ENCODE results near the gene ITGB5. TPM values are rescaled to one million over a fixed set of nuclear protein-coding genes. Genes with fewer than 3 reads are reported as not detected.

Gene ITGB5
- total RNA-seq, 1 experiment from 2014 or later, result 146 TPM

- no peaks in the 10 kb centered on the region for H4K20me1 ChIP-seq (ENCODE audit: control insufficient read depth, insufficient read depth, insufficient read length)
- H3K18ac ChIP-seq (ENCODE audit: insufficient read length, low read depth, low read length), result no peak overlapping the region
- no peak overlapping the region for H2AFZ ChIP-seq (ENCODE audit: low read length)
- H3K79me1 ChIP-seq (ENCODE audit: insufficient read depth, low read depth, low read length, poor library complexity, severe bottlenecking), result no peaks in the 10 kb centered on the region
- Mint-ChIP-seq H3K36me3 (ENCODE audit: insufficient read depth in 1 of 3, low read depth in 3 of 3) (peaks cover 22 to 71% (median 29%) of the 10 kb centered on the region in 3 experiments), H3K27me3 (ENCODE audit: low read depth) (no peaks in the 10 kb centered on the region), H3K4me1 (peaks cover 0 to 6% of the 10 kb centered on the region in 2 experiments; a peak in 1 of 4 replicates), H3K4me3 (no peak overlapping the region), H3K9me3 (no peaks in the 10 kb centered on the region), H3K27ac (peak overlapping the region in 1 of 3 experiments; percentile 92; a peak in 3 of 7 replicates)
- H3K14ac ChIP-seq (ENCODE audit: insufficient read depth, low read length), result no peak overlapping the region
- H2BK12ac ChIP-seq (ENCODE audit: insufficient read length, low read depth, low read length), result no peak overlapping the region
- no peaks in the 10 kb centered on the region for H3K23me2 ChIP-seq (ENCODE audit: insufficient read length, low read depth, low read length, poor library complexity, severe bottlenecking)
- H2BK20ac ChIP-seq (ENCODE audit: low read depth, low read length, poor library complexity, severe bottlenecking), result no peak overlapping the region
- H3K27ac ChIP-seq (ENCODE audit: insufficient read length, low read depth, low read length), result no peak overlapping the region
- TF ChIP-seq CTCF (conservative IDR thresholded peaks at IDR 0.05), result no peak
- H3K9ac ChIP-seq (ENCODE audit: extremely low read depth, insufficient read length, low read length), result no peak overlapping the region
- H2AK5ac ChIP-seq (ENCODE audit: insufficient read length, low read length), result no peak overlapping the region
- H4K5ac ChIP-seq (ENCODE audit: insufficient read length, low read depth, low read length), result no peak overlapping the region
- H3K4me1 ChIP-seq (ENCODE audit: insufficient read depth, low read length), result no peaks in the 10 kb centered on the region
- H3K4ac ChIP-seq (ENCODE audit: low read depth, low read length), result no peak overlapping the region
- no peaks in the 10 kb centered on the region for H3K9me3 ChIP-seq (ENCODE audit: control insufficient read depth, low read depth, low read length)
- H3K23ac ChIP-seq (ENCODE audit: insufficient read length, low read depth, low read length), result no peak overlapping the region
- no peak overlapping the region for H4K91ac ChIP-seq (ENCODE audit: insufficient read length, low read depth, low read length)
- no peak overlapping the region for H3K4me2 ChIP-seq (ENCODE audit: insufficient read depth, insufficient read length, low read length)
- no peak overlapping the region for H3T11ph ChIP-seq (ENCODE audit: low read length)
- no peak overlapping the region for H4K8ac ChIP-seq (replicated peaks; ENCODE audit: insufficient read length, low read depth, low read length)
- no peak for DNase-seq
- no peaks in the 10 kb centered on the region; the same call in 1 of the 2 replicates for H3K79me2 ChIP-seq (ENCODE audit: insufficient read depth, low read length)
- H2BK120ac ChIP-seq (ENCODE audit: low read depth, low read length, poor library complexity, severe bottlenecking), result no peak overlapping the region
- H2BK15ac ChIP-seq (ENCODE audit: low read depth, low read length), result no peak overlapping the region
- H2BK5ac ChIP-seq (ENCODE audit: insufficient read length, low read length), result no peak overlapping the region
- H3K27me3 ChIP-seq (ENCODE audit: insufficient read depth, low read length), result no peaks in the 10 kb centered on the region
- H3K56ac ChIP-seq (ENCODE audit: insufficient read length, low read depth, low read length), result no peak overlapping the region
Measured at GRCh38 chr3:124813541-124813940, 73.6 kb downstream of the ITGB5 start.
